HEK293 (cell line): ENCODE measurements around the gene CIAPIN1.

Experiments
- CTCF ChIA-PET: fragments of 350-600 bp; formaldehyde crosslinking; extraction: SDS; loops from one replicate; lab custom pipeline; 2021; ENCODE audit warnings: antibody characterized with exemption; lab: Yijun Ruan, JAX
- POLR2A ChIA-PET: fragments of 300-600 bp; formaldehyde crosslinking; extraction: SDS; loops from one replicate; lab custom pipeline; 2020; ENCODE audit warnings: antibody characterized with exemption, inconsistent platforms; lab: Yijun Ruan, JAX
- H3K27ac ChIP-seq: fragments of 200-500 bp; sonication (Bioruptor generic); 2 replicates; pipeline ENCODE4 v1.5.1; 2014; ENCODE audit warnings: low read depth, low read length, control low read depth, inconsistent platforms; ENCODE audit errors: extremely low read depth
- H3K36me3 ChIP-seq, 2 experiments: fragments of 200-500 bp in 1 of 2; sonication (Bioruptor generic) in 1 of 2; 1 replicate in 1 of 2; 2 replicates in 1 of 2; pipeline ENCODE4 v1.5.1; 2014 to 2017; ENCODE audit warnings: inconsistent platforms in 2 of 2, low read length in 2 of 2; ENCODE audit not compliant: control insufficient read depth in 2 of 2, insufficient read depth in 1 of 2
- H3K4me1 ChIP-seq: fragments of 200-500 bp; sonication (Bioruptor generic); 2 replicates; pipeline ENCODE4 v1.5.1; 2014; ENCODE audit warnings: mild to moderate bottlenecking, low read length, inconsistent platforms; ENCODE audit not compliant: control insufficient read depth, insufficient read depth
- H3K4me3 ChIP-seq: 2 replicates; pipeline ENCODE4 v1.5.1; 2011; ENCODE audit warnings: low read depth, mild to moderate bottlenecking, control low read depth, low read length, moderate library complexity
- H3K9me3 ChIP-seq: fragments of 200-500 bp; sonication (Bioruptor generic); 2 replicates; pipeline ENCODE4 v1.5.1; 2014; ENCODE audit warnings: low read depth, low read length, inconsistent platforms; ENCODE audit not compliant: control insufficient read depth, insufficient read depth
- GLIS2 ChIP-seq: fragments of 450-650 bp; formaldehyde crosslinking; IDR thresholded peaks from 2 replicates; pipeline ENCODE4 v1.5.1; 2016; ENCODE audit warnings: missing biosample characterization, missing genetic modification characterization
- MYNN ChIP-seq: fragments of 450-650 bp; formaldehyde crosslinking; IDR thresholded peaks from 2 replicates; pipeline ENCODE4 v1.5.1; 2016; ENCODE audit warnings: missing biosample characterization, missing genetic modification characterization, borderline replicate concordance
- ZBTB17 ChIP-seq: fragments of 450-650 bp; formaldehyde crosslinking; IDR thresholded peaks from 2 replicates; pipeline ENCODE4 v1.5.1; 2016; ENCODE audit warnings: missing biosample characterization, missing genetic modification characterization
- ZIC2 ChIP-seq: fragments of 450-650 bp; formaldehyde crosslinking; IDR thresholded peaks from 2 replicates; pipeline ENCODE4 v1.5.1; 2016; ENCODE audit warnings: missing biosample characterization, missing genetic modification characterization
- ZNF221 ChIP-seq: fragments of 450-650 bp; formaldehyde crosslinking; IDR thresholded peaks from 2 replicates; pipeline ENCODE4 v1.5.1; 2017; ENCODE audit warnings: missing biosample characterization, missing genetic modification characterization, borderline replicate concordance
- ZNF266 ChIP-seq: fragments of 450-650 bp; formaldehyde crosslinking; IDR thresholded peaks from 2 replicates; pipeline ENCODE4 v1.5.1; 2016; ENCODE audit warnings: missing biosample characterization, missing genetic modification characterization, low read depth
- ZNF398 ChIP-seq: fragments of 450-650 bp; formaldehyde crosslinking; IDR thresholded peaks from 2 replicates; pipeline ENCODE4 v1.5.1; 2017; ENCODE audit warnings: missing biosample characterization, missing genetic modification characterization
- ZNF561 ChIP-seq: fragments of 450-650 bp; IDR thresholded peaks from 2 replicates; pipeline ENCODE4 v1.5.1; 2018; ENCODE audit warnings: missing biosample characterization, missing genetic modification characterization, borderline replicate concordance
- ZNF621 ChIP-seq: fragments of 450-650 bp; formaldehyde crosslinking; IDR thresholded peaks from 2 replicates; pipeline ENCODE4 v1.5.1; 2017; ENCODE audit warnings: missing biosample characterization, missing genetic modification characterization
- ZNF639 ChIP-seq: fragments of 450-650 bp; formaldehyde crosslinking; IDR thresholded peaks from 2 replicates; pipeline ENCODE4 v1.5.1; 2016; ENCODE audit warnings: missing biosample characterization, missing genetic modification characterization
- ZNF664 ChIP-seq: fragments of 450-650 bp; formaldehyde crosslinking; IDR thresholded peaks from 2 replicates; pipeline ENCODE4 v1.5.1; 2016; ENCODE audit warnings: missing biosample characterization, missing genetic modification characterization
- TF ChIP-seq, protein P1 (sequence below): fragments of 450-650 bp; formaldehyde crosslinking; IDR thresholded peaks from 2 replicates; pipeline ENCODE4 v1.5.1; 2016; ENCODE audit warnings: missing biosample characterization, missing genetic modification characterization
- TF ChIP-seq, protein P2 (sequence below): fragments of 450-650 bp; formaldehyde crosslinking; IDR thresholded peaks from 2 replicates; pipeline ENCODE4 v1.5.1; 2016; ENCODE audit warnings: missing biosample characterization, missing genetic modification characterization
- TF ChIP-seq, protein P3 (sequence below): fragments of 450-650 bp; formaldehyde crosslinking; IDR thresholded peaks from 2 replicates; pipeline ENCODE4 v1.5.1; 2016; ENCODE audit warnings: missing biosample characterization, missing genetic modification characterization, low read depth
- TF ChIP-seq, protein P4 (sequence below): fragments of 450-650 bp; formaldehyde crosslinking; IDR thresholded peaks from 2 replicates; pipeline ENCODE4 v1.5.1; 2016; ENCODE audit warnings: missing biosample characterization, missing genetic modification characterization, borderline replicate concordance

The CIAPIN1 gene

DNA sequence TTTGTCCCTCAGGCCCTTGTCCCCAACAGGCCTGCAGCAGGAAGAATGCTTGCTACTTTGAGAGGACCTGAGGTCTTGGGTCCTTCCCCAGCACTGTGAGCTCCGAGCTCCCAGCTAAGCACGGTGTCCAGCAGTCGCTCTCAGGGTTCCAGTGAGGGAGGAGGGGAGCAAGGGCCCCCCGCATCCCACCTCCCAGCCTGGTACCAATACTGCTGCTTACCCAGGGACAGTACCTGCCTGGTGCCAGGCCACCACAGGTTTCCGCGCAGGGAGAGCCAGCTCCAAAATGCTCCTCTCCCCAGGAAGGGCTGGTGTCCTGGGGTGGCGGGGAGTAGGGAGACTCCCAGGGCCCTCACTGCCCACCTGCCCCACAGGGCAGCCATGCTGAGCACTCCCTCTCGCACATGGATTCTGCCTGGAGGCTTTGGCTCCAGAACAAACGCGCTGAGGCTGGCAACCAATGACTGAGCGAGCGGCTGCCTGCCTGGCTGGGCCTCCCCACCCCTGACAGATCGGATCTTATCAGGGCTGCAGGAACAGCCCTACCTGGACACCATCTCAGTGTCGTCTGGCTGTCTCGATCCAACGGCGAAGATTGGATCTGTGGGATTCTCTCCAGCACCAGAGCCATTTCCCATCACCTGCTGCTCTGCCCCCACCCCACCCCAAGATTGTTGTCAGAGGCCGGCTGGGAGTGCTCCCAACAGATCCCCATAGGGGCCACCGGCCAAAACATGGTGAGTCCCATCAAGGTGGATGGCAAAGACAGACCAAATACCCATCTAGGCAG is 36.7 kb upstream of the CIAPIN1 start:
- CTCF ChIA-PET, result interaction anchor here (0.6 to 2.5 kb wide), 2 partner anchors 36 to 44 kb away, joined by 3 to 10 read pairs; no protein-coding TSS in a partner anchor
- Histone ChIP-seq H3K9me3 (no peaks in the 10 kb centered on the region), H3K4me3 (no peak overlapping the region)

DNA sequence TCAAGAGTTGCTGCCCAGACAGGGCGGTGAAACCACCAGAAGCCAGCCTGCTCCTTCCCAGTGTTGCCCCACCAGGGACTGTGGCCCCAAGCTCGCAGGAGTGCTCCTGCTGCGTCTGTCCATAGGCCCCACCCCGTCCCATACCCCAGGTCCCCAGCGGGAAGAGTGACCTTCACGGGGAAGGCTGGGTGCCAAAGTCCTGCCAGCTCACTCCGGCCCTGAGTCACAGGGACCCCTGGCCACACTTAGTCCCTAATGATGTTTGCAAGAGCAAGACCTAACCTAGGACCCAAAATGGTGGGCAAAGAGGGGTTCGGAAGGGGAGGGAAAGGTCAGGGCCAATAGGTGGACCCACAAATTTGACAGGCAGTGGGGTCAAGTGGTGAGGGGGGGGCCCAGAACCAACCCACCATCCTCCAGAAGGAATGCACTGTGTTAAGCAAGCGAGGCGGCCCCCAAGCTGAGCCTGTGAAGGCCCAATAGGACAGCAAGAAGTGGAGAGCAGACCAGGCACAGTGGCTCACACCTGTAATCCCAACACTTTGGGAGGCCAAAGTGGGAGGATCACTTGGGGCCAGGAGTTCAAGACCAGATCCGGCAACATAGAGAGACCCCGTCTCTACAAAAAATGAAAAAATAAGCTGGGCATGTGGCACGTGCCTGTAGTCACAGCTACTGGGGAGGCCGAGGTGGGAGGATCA is 35.8 kb upstream of the CIAPIN1 start:
- H3K4me1 ChIP-seq, result no peaks in the 10 kb centered on the region
- no peak overlapping the region for H3K4me3 ChIP-seq
- CTCF ChIA-PET, result interaction anchor here (0.6 to 2.5 kb wide), 3 partner anchors 37 to 115 kb away, joined by 3 to 10 read pairs (median 7); no protein-coding TSS in a partner anchor
- no peaks in the 10 kb centered on the region for H3K9me3 ChIP-seq
- H3K36me3 ChIP-seq, result no peaks in the 10 kb centered on the region
- no peak overlapping the region for H3K27ac ChIP-seq
- POLR2A ChIA-PET, result interaction anchor here (1.3 kb wide), 1 partner anchor 36 kb away, joined by 5 read pairs; the partner anchor contains the start of genes CIAPIN1 and COQ9
- TF ChIP-seq, protein P1, sequence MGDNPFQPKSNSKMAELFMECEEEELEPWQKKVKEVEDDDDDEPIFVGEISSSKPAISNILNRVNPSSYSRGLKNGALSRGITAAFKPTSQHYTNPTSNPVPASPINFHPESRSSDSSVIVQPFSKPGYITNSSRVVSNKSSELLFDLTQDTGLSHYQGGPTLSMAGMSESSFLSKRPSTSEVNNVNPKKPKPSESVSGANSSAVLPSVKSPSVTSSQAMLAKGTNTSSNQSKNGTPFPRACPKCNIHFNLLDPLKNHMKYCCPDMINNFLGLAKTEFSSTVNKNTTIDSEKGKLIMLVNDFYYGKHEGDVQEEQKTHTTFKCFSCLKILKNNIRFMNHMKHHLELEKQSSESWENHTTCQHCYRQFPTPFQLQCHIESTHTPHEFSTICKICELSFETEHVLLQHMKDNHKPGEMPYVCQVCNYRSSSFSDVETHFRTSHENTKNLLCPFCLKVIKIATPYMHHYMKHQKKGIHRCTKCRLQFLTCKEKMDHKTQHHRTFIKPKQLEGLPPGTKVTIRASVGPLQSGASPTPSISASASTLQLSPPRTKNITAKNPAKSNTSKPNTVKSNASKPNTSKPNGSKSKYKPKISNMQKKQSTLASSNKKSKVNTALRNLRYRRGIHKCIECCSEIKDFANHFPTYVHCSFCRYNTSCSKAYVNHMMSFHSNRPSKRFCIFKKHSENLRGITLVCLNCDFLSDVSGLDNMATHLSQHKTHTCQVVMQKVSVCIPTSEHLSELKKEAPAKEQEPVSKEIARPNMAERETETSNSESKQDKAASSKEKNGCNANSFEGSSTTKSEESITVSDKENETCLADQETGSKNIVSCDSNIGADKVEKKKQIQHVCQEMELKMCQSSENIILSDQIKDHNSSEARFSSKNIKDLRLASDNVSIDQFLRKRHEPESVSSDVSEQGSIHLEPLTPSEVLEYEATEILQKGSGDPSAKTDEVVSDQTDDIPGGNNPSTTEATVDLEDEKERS (tag by site-specific recombination), result no peak
- TF ChIP-seq ZNF266 (tag by site-specific recombination), result no peak
- TF ChIP-seq ZBTB17, result no peak
- no peak for TF ChIP-seq ZNF621 (tag by site-specific recombination)
- no peak for TF ChIP-seq ZNF221
- TF ChIP-seq ZNF561, result no peak
- TF ChIP-seq, protein P2, sequence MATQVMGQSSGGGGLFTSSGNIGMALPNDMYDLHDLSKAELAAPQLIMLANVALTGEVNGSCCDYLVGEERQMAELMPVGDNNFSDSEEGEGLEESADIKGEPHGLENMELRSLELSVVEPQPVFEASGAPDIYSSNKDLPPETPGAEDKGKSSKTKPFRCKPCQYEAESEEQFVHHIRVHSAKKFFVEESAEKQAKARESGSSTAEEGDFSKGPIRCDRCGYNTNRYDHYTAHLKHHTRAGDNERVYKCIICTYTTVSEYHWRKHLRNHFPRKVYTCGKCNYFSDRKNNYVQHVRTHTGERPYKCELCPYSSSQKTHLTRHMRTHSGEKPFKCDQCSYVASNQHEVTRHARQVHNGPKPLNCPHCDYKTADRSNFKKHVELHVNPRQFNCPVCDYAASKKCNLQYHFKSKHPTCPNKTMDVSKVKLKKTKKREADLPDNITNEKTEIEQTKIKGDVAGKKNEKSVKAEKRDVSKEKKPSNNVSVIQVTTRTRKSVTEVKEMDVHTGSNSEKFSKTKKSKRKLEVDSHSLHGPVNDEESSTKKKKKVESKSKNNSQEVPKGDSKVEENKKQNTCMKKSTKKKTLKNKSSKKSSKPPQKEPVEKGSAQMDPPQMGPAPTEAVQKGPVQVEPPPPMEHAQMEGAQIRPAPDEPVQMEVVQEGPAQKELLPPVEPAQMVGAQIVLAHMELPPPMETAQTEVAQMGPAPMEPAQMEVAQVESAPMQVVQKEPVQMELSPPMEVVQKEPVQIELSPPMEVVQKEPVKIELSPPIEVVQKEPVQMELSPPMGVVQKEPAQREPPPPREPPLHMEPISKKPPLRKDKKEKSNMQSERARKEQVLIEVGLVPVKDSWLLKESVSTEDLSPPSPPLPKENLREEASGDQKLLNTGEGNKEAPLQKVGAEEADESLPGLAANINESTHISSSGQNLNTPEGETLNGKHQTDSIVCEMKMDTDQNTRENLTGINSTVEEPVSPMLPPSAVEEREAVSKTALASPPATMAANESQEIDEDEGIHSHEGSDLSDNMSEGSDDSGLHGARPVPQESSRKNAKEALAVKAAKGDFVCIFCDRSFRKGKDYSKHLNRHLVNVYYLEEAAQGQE (tag by site-specific recombination), result no peak
- no peak for TF ChIP-seq ZNF639 (tag by site-specific recombination)

More for the DNA sequence above, 36.7 kb upstream of the CIAPIN1 start:
- TF ChIP-seq MYNN (tag by site-specific recombination), result no peak
- TF ChIP-seq ZNF664, result no peak
- TF ChIP-seq, protein P3, sequence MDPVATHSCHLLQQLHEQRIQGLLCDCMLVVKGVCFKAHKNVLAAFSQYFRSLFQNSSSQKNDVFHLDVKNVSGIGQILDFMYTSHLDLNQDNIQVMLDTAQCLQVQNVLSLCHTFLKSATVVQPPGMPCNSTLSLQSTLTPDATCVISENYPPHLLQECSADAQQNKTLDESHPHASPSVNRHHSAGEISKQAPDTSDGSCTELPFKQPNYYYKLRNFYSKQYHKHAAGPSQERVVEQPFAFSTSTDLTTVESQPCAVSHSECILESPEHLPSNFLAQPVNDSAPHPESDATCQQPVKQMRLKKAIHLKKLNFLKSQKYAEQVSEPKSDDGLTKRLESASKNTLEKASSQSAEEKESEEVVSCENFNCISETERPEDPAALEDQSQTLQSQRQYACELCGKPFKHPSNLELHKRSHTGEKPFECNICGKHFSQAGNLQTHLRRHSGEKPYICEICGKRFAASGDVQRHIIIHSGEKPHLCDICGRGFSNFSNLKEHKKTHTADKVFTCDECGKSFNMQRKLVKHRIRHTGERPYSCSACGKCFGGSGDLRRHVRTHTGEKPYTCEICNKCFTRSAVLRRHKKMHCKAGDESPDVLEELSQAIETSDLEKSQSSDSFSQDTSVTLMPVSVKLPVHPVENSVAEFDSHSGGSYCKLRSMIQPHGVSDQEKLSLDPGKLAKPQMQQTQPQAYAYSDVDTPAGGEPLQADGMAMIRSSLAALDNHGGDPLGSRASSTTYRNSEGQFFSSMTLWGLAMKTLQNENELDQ (tag by site-specific recombination), result no peak
- TF ChIP-seq GLIS2 (tag by site-specific recombination), result peak; percentile 25; the same call in 1 of the 2 replicates
- peak; percentile 62 for TF ChIP-seq ZIC2 (tag by site-specific recombination)
- TF ChIP-seq, protein P4, sequence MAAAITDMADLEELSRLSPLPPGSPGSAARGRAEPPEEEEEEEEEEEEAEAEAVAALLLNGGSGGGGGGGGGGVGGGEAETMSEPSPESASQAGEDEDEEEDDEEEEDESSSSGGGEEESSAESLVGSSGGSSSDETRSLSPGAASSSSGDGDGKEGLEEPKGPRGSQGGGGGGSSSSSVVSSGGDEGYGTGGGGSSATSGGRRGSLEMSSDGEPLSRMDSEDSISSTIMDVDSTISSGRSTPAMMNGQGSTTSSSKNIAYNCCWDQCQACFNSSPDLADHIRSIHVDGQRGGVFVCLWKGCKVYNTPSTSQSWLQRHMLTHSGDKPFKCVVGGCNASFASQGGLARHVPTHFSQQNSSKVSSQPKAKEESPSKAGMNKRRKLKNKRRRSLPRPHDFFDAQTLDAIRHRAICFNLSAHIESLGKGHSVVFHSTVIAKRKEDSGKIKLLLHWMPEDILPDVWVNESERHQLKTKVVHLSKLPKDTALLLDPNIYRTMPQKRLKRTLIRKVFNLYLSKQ (tag by site-specific recombination), result no peak
- TF ChIP-seq ZNF398, result no peak
- TF ChIP-seq, all 188 proteins: peak for 2
- H3K36me3 ChIP-seq, result no peaks in the 10 kb centered on the region
- POLR2A ChIA-PET, result interaction anchor here (0.6 to 1.6 kb wide), 3 partner anchors 21 to 193 kb away, joined by 3 to 6 read pairs (median 5); partner anchors contain the start of genes CIAPIN1, COQ9 and POLR2C
- H3K27ac ChIP-seq, result no peak overlapping the region
- no peaks in the 10 kb centered on the region for H3K4me1 ChIP-seq
